Neural cell (in vitro differentiated cells): ENCODE data around the gene TEKT2. TPM values are rescaled to one million over a fixed set of nuclear protein-coding genes. Genes with fewer than 3 reads are reported as not detected.

Source experiments
- H2AFZ ChIP-seq: fragments of 200-600, 300-800 bp; sonication (generic), shearing (Covaris generic); 2 replicates; pipeline ENCODE4 v1.6.0; 2014; ENCODE audit warnings: low read depth, mild to moderate bottlenecking, antibody characterized with exemption, low read length, moderate library complexity
- H3F3A ChIP-seq: fragments of 200-600 bp; shearing (Covaris generic); 2 replicates; pipeline ENCODE4 v1.6.1; 2016; ENCODE audit warnings: mild to moderate bottlenecking, moderate library complexity, mixed read lengths, antibody characterized with exemption, low read length; ENCODE audit not compliant: insufficient read depth, poor library complexity, severe bottlenecking
- H3K27ac ChIP-seq: fragments of 200-600, 300-800 bp; sonication (generic), shearing (Covaris generic); 2 replicates; pipeline ENCODE4 v1.5.1; 2014; ENCODE audit warnings: mild to moderate bottlenecking, low read length, moderate library complexity
- H3K27me3 ChIP-seq: fragments of 300-800, 200-600 bp; sonication (generic), shearing (Covaris generic); 2 replicates; pipeline ENCODE4 v1.6.0; 2014; ENCODE audit warnings: mild to moderate bottlenecking, low read depth, low read length, moderate library complexity; ENCODE audit not compliant: insufficient read depth
- H3K36me3 ChIP-seq: fragments of 300-800, 200-600 bp; sonication (generic), shearing (Covaris generic); 2 replicates; pipeline ENCODE4 v1.5.1; 2014; ENCODE audit warnings: mild to moderate bottlenecking, antibody characterized with exemption, low read length, moderate library complexity; ENCODE audit not compliant: insufficient read depth
- H3K4me2 ChIP-seq: fragments of 300-800, 200-600 bp; sonication (generic), shearing (Covaris generic); 2 replicates; pipeline ENCODE4 v1.6.0; 2014; ENCODE audit warnings: mild to moderate bottlenecking, low read length
- H3K4me3 ChIP-seq: fragments of 300-800, 200-600 bp; sonication (generic), shearing (Covaris generic); 2 replicates; pipeline ENCODE4 v1.5.1; 2014; ENCODE audit warnings: mild to moderate bottlenecking, low read length, moderate library complexity
- H3K79me2 ChIP-seq: fragments of 200-600 bp; shearing (Covaris generic); replicated peaks from 2 replicates; pipeline ENCODE4 v1.6.0; 2014; ENCODE audit warnings: mild to moderate bottlenecking, low read length, moderate library complexity; ENCODE audit not compliant: insufficient read depth
- H3K9ac ChIP-seq: fragments of 300-800, 200-600 bp; sonication (generic), shearing (Covaris generic); 2 replicates; pipeline ENCODE4 v1.6.1; 2016; ENCODE audit warnings: mild to moderate bottlenecking, low read length, mixed read lengths
- H3K9me2 ChIP-seq: fragments of 200-600 bp; shearing (Covaris generic); 2 replicates; pipeline ENCODE4 v1.6.1; 2016; ENCODE audit warnings: mild to moderate bottlenecking, low read length, mixed read lengths; ENCODE audit not compliant: insufficient read depth
- H3K9me3 ChIP-seq: fragments of 200-600, 300-800 bp; sonication (generic), shearing (Covaris generic); 2 replicates; pipeline ENCODE4 v1.6.1; 2016; ENCODE audit warnings: mild to moderate bottlenecking, mixed run types, low read length, moderate library complexity, mixed read lengths
- H4K20me1 ChIP-seq: fragments of 200-600 bp; shearing (Covaris generic); 2 replicates; pipeline ENCODE4 v1.6.1; 2016; ENCODE audit warnings: mild to moderate bottlenecking, mixed run types; ENCODE audit not compliant: insufficient read depth
- CTCF ChIP-seq: fragments of 450-650 bp; IDR thresholded peaks from 2 replicates; pipeline ENCODE4 v1.5.1; 2014; ENCODE audit warnings: antibody characterized with exemption, mild to moderate bottlenecking, moderate library complexity; ENCODE audit not compliant: poor library complexity, severe bottlenecking
- EP300 ChIP-seq: fragments of 450-650 bp; conservative IDR thresholded peaks from 2 replicates; pipeline ENCODE4 v1.6.1; 2014; ENCODE audit warnings: antibody characterized with exemption, mild to moderate bottlenecking, moderate library complexity; ENCODE audit not compliant: poor library complexity, severe bottlenecking
- EZH2 ChIP-seq: fragments of 200-600, 300-800 bp; shearing (Covaris generic), sonication (generic); IDR thresholded peaks from 2 replicates; pipeline ENCODE4 v1.6.1; 2014; ENCODE audit warnings: antibody characterized with exemption, low read length, borderline replicate concordance, mild to moderate bottlenecking; ENCODE audit not compliant: insufficient read depth, poor library complexity, severe bottlenecking
- MXI1 ChIP-seq: fragments of 450-650 bp; conservative IDR thresholded peaks from 2 replicates; pipeline ENCODE4 v1.6.1; 2014; ENCODE audit warnings: antibody characterized with exemption, mild to moderate bottlenecking; ENCODE audit not compliant: poor library complexity, severe bottlenecking
- POLR2AphosphoS5 ChIP-seq: IDR thresholded peaks from 2 replicates; pipeline ENCODE4 v1.6.1; 2012
- RAD21 ChIP-seq: fragments of 450-650 bp; conservative IDR thresholded peaks from 2 replicates; pipeline ENCODE4 v1.6.1; 2014; ENCODE audit warnings: antibody characterized with exemption, mild to moderate bottlenecking, moderate library complexity
- REST ChIP-seq: IDR thresholded peaks from 2 replicates; pipeline ENCODE4 v1.6.1; 2012; ENCODE audit warnings: borderline replicate concordance
- SMC3 ChIP-seq: fragments of 450-650 bp; conservative IDR thresholded peaks from 2 replicates; pipeline ENCODE4 v1.6.1; 2014; ENCODE audit warnings: antibody characterized with exemption, mild to moderate bottlenecking, moderate library complexity; ENCODE audit not compliant: poor library complexity
- TAF1 ChIP-seq: IDR thresholded peaks from 2 replicates; pipeline ENCODE4 v1.6.1; 2012; ENCODE audit warnings: low read depth
- polyA plus RNA-seq: library from polyadenylated mRNA; depleted of rRNA; stranded (reverse); fragments of >200 nt; gene quantifications from 2 replicates; pipeline ENCODE4 v1.2.3, GENCODE V29; 2014

The TEKT2 gene
- polyA plus RNA-seq, 1 donor from 2014 or later: 32.1 TPM

- no peak overlapping the region for H3K4me3 ChIP-seq
- TF ChIP-seq SMC3 (no peak), POLR2AphosphoS5 (no peak), EP300 (no peak), REST (no peak), RAD21 (no peak), TAF1 (no peak), EZH2 (no peak), MXI1 (no peak), CTCF (no peak)
- no peak overlapping the region for H3K9ac ChIP-seq
- no peaks in the 10 kb centered on the region for H3K36me3 ChIP-seq
- no peaks in the 10 kb centered on the region for H4K20me1 ChIP-seq
- H3K4me2 ChIP-seq: no peak overlapping the region
- H3K79me2 ChIP-seq: no peaks in the 10 kb centered on the region
- H3K9me3 ChIP-seq: no peaks in the 10 kb centered on the region
- no peak overlapping the region for H3K27ac ChIP-seq
- H3F3A ChIP-seq: no peaks in the 10 kb centered on the region
- no peaks in the 10 kb centered on the region for H3K9me2 ChIP-seq
- H3K27me3 ChIP-seq: peaks cover 28% of the 10 kb centered on the region
- H2AFZ ChIP-seq: no peak overlapping the region
Measured at GRCh38 chr1:36128905-36129206, 45.0 kb downstream of the TEKT2 start.

GRCh38 chr1:36132029-36132428 is 48.1 kb downstream of the TEKT2 start:
- no peak overlapping the region for H3K27ac ChIP-seq
- no peaks in the 10 kb centered on the region for H3K36me3 ChIP-seq
- no peaks in the 10 kb centered on the region for H3K27me3 ChIP-seq
- H4K20me1 ChIP-seq: no peaks in the 10 kb centered on the region
- H3K9me2 ChIP-seq: no peaks in the 10 kb centered on the region
- no peaks in the 10 kb centered on the region for H3K79me2 ChIP-seq
- H3K9me3 ChIP-seq: no peaks in the 10 kb centered on the region
- no peak overlapping the region for H2AFZ ChIP-seq
- no peaks in the 10 kb centered on the region for H3F3A ChIP-seq
- H3K9ac ChIP-seq: no peak overlapping the region
- no peak overlapping the region for H3K4me2 ChIP-seq
- TF ChIP-seq MXI1: no peak
- no peak for TF ChIP-seq POLR2AphosphoS5
- no peak for TF ChIP-seq EZH2
- no peak for TF ChIP-seq SMC3
- no peak for TF ChIP-seq CTCF
- no peak for TF ChIP-seq EP300
- TF ChIP-seq TAF1: no peak
- TF ChIP-seq REST: no peak
- TF ChIP-seq RAD21: no peak
- no peak overlapping the region for H3K4me3 ChIP-seq
